HG02973 (cell line): Measurements from ENCODE around the gene KIF7.
"Not testable (repeated sequence)": the region's sequence is repeated elsewhere in the genome, so short reads cannot be mapped to it uniquely, and the experiment has no call there.

ENCODE experiments used
- ATAC-seq: cut with Tn5 transposase; IDR thresholded peaks from one replicate; pipeline ENCODE4 v1.9.1; 2021; ENCODE audit warnings: moderate library complexity; ENCODE audit not compliant: unreplicated experiment

The KIF7 gene

DNA sequence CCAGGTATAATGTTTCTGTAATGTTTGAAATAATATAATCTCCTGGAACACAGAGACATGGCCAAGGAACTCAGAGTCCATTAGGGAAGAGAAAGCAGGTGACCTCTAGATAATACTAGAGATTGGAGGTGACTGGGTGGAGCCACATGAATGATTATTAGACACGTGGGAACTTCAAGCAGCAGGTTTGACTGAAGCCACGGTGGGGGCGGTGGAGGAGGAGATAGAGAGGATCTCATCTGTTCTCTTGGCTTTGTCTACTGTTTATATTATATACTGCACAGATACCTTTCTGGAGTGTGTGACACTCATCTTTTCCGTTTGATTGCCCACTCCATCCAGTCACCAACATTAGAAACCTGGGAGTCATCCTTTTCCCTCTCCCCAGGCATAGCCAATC is 33.7 kb downstream of the KIF7 start:
- no peak for ATAC-seq

DNA sequence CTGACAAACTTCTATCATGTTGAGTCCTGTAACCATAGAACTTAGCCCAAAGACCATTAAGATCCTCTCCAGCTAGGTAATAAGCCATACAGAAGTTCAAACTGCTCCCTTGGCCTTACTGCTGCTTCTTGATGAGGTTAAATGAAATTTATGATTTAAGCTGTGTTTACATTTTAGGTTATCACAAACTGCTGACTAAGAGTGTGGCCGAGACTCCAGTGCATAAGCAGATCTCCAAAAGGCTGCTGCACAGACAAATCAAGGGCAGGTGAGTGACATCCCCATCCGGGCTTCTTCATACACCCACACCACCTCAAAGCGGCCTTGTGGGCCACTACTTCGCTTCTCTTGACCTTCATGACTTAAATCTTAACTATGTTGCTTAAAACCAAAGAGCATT is 39.0 kb downstream of the KIF7 start:
- ATAC-seq, result no peak

DNA sequence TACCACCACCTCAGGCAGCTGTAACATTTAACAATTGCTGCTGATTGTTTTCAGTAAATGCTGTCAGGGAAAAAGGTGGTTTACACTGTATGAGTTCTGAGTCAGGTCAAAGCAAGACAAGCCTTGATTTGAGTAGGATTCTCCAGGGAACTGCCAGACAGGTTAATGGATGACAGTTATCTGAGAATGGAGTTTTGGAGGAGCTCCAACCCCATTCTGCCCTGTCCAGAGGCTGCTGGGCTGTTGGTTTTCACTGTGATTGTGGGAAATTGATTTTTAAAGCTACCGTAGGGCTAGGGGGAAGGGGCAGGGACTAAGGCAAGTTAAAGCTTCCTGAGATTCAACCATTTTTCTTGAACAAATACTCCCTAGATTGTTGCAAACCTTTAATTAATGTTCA is 40.1 kb downstream of the KIF7 start:
- no peak for ATAC-seq

DNA sequence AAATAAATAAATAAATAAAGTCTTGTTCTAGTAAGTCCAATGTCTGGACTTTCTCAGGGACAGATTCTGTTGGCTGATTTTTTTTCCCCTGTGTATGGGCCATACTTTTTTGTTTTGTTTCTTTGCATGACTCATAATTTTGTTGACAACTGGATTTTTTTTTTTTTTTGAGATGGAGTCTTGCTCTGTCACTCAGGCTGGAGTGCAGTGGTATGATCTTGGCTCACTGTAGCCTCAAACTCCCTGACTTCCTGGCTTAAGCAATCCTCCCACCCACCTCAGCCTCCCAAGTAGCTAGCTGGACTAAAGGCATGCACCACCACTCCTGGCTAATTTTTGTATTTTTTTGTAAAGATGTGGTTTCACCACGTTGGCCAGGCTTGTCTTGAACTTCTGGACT is 41.1 kb downstream of the KIF7 start:
- no peak for ATAC-seq

DNA sequence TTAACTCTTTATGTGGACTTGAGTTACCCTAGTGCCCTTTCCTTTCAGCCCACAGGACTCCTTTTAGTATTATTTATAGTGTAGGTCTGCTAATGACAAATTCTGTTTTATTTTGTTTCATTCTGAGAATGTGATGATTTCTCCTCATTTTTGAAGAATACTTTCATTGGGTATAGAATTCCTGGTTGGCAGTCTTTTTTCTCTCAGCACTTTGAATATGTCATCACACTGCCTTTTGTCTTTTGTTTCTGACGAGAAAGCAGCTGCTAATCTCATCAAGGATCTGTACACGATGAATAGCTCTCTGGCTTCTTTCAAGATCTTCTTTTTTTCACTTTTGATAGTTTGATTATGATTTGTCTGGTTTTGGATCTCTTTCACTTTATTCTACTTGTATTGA is 42.2 kb downstream of the KIF7 start:
- no peak for ATAC-seq

DNA sequence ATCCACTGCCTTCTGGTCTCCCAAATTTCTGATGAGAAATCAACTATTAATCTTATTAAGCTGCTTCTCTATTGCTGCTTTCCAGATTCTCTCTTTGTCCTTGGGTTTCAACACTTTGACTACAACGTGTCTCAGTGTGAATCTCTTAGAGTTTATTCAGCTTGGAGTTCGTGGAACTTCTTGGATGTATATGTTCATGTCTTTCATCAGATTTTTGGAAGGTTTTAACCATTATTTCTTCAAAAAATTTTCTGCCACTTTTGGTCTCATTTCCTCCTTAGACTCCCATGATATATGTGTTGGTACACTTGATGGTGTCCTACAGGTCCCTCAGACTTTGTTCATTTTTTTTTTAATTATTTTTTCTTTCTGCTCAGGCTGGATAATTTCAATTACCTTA is 44.0 kb downstream of the KIF7 start:
- ATAC-seq, result no peak

DNA sequence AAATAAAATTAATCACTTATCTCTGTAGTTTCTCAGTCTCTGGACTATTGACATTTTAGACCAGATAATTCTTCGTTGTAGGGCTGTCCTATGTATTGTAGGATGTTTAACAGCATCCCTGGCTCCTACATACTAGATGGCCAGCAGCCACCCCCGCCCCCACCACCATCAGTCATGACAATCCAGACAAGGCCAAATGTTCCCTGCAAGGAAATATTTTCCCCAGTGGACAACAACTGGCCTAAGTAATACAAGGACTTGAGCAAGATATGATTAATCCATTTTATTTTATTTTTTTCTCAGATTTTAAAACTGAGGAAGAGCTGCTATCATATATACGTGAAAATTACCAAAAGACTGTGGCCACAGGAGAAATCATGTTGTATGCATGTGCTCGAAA is 56.2 kb downstream of the KIF7 start:
- ATAC-seq, result no peak

DNA sequence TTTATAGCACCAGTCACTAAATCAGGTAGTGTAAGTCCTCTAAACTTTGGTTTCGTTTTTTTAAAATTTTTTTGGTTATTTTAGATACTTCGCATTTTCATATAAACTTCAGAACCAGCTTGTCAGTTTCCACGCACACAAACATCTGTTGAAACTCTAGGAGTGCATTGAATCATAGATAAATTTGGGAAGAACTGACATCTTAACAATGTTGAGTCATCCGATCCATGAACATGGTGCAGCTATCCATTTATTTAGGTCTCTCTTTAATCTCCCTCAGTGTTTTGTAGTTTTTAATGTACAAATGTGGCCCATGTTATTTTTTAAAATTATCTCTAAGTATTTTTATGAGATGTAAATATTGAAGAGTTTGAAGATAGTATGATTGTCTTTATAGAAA is 62.2 kb downstream of the KIF7 start:
- no peak for ATAC-seq

DNA sequence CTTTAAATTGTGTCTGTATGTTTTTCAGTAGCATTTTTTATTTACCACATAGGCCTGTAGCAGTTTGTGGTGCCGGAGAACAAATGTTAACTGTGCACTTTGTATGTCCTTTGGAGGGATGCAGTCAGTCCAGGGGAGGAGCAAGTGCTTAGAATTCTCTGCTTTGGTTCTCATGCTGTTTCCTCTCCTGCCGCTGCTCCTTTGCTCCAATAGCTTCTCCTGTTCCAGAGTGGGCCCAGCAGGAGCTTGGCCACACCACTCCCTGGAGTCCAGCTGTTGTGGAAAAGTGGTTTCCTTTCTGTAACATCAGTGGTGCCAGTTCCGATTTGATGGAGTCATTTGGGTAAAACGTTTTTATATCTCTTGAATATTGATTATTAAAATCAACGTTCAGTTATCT is 63.4 kb downstream of the KIF7 start:
- ATAC-seq, result no peak

DNA sequence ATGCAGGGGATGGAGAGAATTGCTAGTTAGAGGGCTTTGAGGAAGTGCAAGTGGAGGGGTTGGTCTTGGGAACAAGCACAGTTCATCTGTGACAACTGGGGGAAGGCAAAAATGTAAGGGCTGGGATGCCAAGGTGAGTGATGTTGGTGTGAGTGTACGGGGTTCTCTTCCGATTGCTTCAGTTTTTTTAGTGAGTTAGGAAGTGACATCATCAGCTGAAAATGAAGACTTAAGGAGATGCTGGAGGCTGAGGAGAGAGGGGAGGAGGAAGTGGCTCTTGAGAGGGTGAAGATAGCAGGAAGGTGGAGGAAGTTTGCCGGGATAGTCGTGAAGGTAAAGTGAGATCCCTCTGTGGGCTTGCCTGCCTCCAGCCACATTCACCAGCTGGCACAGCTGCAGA is 67.3 kb downstream of the KIF7 start:
- no peak for ATAC-seq

DNA sequence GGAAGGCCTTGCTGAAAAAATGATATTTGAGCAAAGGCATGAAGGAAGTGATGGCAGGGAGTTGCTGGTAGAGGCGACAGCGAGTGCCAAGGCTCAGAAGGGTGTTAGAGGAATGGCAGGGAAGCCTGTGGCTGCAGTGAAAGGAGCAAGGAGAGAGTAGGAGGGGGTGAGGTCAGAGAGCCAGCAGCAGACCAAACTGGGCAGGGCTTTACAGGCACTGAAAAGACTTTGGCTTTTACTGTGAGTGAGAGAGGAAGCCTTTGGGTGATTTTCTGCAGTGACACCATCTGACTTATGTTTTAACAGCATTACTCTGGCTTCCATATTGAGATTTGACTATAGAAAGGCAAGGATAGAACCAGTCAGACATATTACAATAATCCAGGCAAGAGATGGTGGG is 68.6 kb downstream of the KIF7 start:
- no peak for ATAC-seq

DNA sequence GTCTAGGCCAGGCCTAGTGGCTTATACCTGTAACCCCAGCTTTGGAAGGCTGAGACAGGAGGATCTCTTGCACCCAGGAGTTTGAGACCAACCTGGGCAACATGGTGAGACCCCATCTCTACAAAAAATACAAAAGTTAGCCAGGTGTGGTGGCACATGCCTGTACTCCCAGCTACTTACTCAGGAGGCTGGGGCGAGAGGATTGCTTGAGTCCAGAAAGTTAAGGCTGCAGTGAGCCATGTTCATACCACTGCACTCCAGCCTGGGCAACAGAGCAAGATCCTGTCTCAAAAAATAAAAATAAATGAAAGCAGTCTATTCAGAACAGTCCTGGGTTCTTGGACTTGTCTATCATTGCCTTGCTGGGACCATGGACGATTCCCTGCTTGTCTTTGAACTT is 74.5 kb downstream of the KIF7 start:
- ATAC-seq, result not testable (repeated sequence)

DNA sequence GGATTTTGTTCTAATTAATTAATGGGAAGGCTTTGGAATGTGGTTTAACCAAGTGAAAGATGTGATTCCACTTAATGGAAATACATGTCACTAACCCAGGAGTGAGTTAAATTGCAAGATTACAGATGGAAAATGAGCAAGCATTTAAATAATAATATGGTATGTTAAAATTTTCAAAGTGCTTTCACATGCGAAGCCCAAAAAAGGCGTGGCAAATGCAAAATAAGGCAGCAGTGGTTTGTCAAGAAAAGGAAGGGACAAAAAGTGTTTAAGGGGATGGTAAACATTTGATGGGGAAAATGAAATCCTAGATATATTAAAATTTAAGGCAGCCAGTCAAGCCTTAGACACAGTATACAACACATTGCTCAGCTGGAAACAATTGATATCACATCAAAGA is 77.1 kb downstream of the KIF7 start:
- ATAC-seq, result no peak
